SKM-1 treated with dmso at 0.1 percent for 144 hours (cell line): ENCODE data around the gene SLC17A4.
A peak's percentile ranks its signal among the peaks of the same experiment; 100 is the strongest.

ENCODE experiments used
- DNase-seq: peaks from one replicate; lab custom pipeline; 2025; ENCODE audit not compliant: unreplicated experiment; lab: John Stamatoyannopoulos, UW

Gene SLC17A4, protein sequence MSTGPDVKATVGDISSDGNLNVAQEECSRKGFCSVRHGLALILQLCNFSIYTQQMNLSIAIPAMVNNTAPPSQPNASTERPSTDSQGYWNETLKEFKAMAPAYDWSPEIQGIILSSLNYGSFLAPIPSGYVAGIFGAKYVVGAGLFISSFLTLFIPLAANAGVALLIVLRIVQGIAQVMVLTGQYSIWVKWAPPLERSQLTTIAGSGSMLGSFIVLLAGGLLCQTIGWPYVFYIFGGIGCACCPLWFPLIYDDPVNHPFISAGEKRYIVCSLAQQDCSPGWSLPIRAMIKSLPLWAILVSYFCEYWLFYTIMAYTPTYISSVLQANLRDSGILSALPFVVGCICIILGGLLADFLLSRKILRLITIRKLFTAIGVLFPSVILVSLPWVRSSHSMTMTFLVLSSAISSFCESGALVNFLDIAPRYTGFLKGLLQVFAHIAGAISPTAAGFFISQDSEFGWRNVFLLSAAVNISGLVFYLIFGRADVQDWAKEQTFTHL

DNA sequence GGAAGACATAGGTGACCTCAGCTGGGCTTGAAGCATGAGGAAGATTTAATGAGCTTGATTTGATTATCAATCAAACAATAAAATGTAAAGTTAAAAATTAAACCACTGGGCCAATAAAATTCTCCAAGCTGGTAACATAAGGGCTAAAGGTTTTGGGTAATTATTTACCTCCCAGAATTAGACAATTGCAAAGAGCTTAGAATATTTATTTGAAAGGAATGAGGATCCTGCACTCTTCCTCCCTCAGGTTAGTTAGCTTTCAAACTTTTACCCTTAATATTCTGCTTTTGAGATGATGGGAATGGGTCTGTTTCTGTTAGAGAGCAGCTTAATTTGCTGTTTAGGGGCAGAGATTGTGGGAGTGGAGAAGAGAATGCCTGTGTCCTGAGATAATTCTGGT is at the start of gene SLC17A4:
TSS of gene SLC17A4 (plus strand) at position 208 of the 400 bp plus-strand sequence. CDS start 7,221 bp downstream, outside the sequence.
- DNase-seq = no peak

DNA sequence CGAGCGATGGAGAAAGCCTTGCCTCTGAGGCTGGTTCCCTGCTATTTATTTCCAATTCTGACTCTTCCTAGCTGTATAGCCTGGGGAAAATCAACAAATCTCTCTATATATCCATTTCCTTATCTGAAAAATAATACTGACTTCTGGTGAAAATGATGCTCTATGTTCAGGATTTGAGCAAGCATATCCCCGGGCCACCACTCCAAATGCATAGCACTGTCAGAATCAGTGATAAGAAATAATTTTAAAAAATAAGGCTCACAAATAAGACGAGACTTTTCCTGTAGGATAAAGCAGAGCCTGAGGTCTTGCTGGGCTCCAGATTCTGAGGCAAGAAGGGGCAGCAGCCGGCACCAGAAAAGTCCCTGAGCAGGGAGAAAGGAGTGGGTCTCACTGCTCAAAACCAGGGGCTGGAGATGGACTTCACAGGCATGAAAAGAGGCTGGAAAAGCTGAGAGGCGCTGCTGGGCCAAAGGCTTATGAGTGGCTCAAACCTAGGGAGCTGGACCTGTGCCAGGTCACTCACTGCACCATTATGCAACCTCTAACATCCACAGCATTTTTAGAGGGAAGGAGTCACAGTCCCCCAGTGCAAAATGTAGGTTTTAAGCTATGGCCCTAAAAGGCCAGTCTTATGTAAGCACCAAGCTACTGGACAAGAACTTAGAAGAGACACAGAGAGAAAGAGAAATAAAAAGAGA is 48.1 kb upstream of the SLC17A4 start:
- DNase-seq = peak; percentile 23

DNA sequence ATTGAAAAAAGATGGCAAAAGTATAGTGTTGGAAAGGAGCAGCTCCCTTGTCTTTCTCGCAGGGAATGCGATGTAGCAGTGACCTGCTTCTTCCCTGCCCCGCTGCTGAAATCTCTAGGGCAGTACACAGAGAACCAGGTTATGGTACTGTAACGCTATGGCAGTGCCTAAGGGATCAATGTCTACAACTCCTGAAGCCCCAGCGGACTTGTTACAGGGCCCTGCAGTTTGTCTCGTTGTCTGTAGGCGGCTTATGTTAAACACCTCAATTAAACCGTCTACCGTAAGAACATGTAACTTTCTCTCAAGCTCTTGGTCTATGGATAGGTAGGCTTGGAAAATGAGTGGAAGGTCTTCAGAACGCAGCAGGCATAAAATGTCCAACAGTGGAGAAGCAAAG is 44.8 kb upstream of the SLC17A4 start:
- DNase-seq = no peak

DNA sequence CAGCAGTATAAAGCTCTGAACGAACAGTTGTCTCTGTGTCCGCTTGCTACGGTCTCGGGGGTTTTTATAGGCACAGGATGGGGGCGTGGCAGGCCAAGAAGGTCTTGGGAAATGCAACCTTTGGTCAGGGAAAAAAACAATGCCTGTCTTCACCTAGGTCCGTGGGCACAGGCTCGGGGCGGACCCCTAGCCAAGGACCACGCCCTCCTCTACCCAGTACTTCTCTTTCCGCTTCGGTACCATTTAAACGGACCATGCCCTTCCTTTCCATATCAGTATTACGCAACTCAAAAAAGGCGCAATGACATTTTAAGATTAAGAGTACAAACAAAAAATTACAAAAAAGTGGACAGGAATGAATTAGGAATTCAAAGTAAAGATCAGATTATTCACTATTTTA is 44.3 kb upstream of the SLC17A4 start:
- DNase-seq = no peak

DNA sequence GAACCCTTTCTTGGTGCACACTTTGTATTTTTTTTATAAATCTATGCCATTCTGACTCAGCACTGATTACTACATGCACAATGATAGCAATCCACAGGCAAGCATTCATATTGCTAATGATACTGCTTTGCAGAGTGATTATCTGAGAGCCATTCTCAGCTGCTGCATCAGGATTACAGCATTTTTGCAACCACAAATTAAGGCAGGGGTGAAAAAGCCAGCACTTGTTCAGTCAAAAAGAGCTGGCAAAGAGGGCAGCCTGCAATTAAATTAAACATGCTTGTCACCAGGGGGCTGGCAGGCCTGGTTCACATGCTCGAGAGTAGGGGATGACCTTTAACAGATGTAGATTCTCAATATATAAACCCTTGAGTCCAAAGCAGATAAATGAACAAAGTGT is 40.7 kb upstream of the SLC17A4 start:
- DNase-seq = no peak

DNA sequence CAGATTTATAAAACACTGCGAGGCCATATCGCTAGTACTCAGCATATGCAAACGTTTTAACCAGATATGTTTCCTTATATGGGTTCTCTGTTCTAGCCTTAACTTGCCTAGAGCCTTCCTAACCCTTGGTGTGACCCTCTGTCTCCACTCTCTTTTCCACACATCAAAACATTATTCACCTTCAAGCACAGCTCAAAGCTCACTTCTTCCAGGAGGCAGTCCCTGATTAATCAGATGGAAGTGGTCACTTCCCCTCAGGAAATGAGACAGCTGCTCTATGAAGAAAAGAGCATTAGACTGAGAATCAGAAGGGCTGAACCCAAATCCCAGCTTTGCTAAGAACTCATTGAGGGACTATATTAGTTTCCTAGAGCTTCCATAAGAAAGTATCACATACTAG is 39.8 kb upstream of the SLC17A4 start:
- no peak for DNase-seq

DNA sequence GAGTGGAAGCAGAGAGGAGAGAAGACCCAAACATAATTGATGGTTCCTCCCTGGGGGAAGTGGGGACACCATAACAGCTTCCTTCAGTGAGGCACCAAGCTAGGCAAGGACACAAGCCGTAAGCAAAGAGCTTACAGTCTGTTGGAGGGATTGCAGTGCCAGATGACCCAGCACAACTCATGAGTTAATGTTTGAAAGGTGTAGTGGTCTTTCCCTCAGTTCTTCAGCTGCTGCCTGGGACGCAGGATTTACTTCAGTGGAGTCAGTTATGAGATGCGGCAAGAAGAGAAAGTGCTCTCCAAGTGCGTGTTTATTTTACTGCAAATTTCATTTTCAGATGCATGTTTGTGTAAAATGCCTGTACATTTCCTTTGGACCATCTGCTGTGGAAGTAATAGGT is 38.7 kb upstream of the SLC17A4 start:
- no peak for DNase-seq

DNA sequence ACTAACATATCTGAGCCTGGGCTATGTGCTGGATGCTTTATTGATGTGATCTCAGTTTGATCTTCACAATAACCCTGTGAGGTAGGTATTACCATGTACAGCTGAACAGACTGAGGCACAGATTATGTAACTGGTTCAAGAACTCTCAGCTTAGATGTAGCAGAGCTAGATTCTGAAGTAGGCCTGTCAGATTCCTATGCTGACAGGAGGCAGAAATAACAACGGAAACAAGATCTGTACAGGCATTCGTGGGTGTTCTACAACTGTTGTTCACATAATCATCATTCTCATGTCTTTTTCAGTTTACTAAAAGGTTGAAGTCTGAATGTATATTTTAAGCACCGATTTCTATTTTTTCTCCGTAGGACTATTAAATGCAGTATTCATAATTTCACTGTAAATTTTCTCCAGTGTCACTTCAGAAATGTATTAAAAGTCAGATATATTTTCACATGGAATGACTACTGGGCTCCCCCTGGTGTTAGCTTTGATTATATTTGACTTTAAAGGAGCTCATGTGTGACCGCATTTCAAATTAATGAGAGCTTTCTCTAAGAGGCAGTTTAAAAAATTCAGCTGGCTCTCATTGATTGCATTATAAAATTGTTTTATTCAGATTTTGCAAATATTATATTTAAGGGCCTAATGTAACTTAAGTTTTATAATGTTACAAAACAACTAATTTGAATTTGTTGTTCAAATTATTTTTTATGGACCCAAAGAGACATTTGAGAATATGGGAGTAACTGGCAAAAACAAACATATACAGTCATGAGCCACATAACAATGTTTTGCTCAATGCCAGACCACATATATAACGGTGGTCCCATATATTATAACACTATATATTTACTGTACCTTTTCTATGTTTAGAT is 36.4 kb upstream of the SLC17A4 start:
- peak; percentile 9 for DNase-seq

DNA sequence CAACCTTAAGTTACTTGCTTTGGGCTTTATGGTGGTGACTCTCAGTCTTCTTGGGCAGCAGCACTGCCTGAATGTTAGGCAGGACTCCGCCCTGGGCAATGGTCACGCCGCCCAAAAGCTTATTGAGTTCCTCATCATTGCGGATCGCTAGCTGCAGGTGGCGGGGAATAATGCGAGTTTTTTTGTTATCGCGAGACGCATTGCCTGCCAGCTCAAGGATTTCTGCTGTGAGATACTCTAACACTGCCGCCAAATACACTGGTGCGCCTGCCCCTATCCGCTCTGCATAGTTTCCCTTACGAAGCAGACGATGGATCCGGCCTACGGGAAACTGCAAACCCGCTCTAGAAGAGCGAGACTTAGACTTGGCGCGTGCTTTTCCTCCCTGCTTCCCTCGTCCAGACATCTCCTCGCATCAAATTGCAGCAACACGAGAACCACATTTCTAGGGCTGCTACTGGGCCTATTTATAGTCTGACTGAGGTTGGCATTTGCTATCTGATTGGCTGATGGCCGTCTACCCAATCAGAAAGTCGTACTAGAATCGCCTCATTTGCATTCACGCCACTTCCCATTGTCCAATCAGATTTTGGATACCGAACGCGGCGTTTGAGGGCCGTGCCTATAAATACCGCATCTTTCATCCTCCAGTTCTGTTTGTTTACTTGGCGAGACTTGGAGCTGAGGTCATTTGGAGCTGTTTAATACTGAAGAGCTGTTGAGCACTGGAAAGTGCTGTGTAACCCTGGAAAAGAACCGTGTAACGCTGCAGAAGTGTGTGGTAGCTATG is 28.2 kb upstream of the SLC17A4 start:
- DNase-seq = no peak

DNA sequence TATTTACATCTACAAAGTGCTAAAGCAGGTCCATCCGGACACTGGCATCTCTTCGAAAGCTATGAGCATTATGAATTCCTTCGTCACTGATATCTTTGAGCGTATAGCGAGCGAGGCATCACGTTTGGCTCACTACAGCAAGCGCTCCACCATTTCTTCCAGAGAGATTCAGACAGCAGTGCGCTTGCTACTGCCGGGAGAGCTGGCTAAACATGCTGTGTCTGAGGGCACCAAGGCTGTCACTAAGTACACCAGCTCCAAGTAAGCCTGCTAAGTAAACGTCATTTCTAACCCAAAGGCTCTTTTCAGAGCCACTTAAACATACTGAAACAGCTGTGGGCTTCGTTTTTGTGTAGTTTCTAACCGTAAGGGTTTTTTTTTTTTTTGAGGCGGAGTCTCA is 27.5 kb upstream of the SLC17A4 start:
- DNase-seq = no peak

DNA sequence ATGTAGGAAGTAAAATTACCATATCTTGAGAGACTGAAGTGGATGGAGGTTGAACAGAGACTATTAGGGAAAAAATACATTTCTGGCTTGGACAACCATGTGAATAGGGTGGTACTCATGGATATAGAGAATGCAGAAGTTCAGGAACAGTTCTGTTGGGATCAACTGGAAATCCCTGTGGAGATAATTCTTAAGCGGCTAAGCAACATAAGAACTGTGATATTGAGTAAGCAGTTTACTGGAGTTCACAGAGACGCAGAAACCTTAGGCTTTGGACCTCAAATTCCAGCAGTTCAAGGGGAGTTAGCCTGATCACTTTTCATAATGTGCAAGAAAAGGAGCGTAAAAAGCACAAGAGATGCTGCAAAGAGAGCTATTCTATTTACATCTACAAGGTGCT is 23.6 kb upstream of the SLC17A4 start:
- no peak for DNase-seq

DNA sequence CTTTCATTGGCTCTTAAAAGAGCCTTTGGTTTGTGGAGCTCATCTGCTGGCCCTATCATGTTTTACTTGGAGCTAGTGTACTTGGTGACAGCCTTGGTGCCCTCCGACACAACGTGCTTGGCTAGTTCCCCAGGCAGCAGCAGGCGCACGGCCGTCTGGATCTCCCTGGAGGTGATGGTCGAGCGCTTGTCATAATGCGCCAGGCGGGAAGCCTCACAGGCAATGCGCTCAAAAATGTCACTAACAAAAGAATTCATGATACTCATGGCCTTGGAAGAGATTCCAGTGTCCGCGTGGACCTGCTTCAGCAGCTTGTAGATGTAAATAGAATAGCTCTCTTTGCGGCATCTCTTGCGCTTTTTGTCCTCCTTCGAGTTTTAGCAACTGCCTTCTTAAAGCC is 22.8 kb upstream of the SLC17A4 start:
- DNase-seq = no peak

DNA sequence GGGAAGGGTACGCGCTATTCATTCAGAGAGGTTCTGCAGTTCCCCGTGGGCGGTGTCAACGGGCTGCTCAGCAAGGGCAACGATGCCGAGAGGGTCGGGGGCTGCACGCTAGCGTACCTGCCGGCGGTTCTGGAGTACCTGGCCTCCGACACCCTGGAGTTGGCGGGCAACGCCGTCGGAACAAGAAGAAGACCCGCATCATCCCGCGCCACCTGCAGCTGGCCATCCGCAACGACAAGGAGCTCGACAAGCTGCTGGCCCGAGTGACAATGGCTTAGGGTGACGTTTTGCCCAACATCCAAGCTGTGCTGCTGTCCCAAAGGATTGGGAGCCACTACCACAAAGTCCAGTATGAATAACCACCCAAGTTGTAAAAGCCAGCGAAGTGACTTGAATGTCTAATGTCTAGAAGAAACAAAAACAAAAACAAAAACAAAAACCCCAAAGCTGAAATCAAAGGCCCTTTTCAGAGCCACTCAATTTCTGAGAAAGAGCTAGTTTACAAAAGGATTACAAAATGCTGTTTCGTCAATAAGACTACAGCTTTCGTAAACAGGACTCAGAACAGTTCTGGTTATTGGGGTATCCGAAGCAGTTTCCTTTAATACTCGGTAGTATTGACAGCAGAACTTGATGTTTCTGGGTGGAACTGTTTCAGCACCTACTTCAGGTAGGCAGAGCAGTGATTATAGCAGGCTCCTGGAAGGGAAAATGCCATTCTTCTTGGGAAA is 21.9 kb upstream of the SLC17A4 start:
- no peak for DNase-seq

DNA sequence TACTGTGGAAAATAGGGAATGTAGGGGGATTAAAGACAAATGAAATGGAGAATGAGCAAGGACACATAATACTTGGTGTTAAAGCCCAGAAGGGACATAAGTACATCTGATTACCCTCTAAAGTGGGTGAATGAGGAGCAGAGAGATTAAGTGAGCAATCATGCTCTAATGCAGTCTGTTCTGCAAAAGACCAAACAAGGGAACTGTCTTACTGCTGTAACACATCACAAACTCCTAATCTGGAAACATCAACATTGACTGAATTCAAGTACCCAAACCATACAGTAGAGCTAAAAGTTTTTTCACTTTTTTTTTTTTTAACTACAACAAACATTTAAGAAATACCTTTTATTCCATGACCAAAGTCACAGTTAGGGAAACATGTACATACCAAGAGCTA is 19.3 kb upstream of the SLC17A4 start:
- DNase-seq = no peak

DNA sequence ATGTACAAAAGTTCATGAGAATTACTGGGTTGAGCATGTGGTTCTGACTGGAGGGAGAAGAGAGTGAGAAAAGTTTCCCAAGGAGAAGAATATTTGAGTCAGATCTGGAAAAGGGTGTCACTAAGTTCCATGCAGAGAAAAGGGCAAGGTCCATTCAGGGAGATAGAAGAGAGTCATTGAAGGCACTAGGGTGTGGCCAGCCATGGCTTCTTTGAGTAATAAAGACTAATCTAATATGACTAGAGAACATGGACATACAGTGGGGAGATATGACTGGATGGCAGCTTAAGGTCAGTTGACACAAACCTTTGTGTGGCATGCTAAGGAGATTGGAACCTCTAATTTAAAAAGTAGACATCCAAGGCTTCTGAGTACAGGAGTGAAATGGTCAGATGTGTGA is 10.7 kb upstream of the SLC17A4 start:
- no peak for DNase-seq

DNA sequence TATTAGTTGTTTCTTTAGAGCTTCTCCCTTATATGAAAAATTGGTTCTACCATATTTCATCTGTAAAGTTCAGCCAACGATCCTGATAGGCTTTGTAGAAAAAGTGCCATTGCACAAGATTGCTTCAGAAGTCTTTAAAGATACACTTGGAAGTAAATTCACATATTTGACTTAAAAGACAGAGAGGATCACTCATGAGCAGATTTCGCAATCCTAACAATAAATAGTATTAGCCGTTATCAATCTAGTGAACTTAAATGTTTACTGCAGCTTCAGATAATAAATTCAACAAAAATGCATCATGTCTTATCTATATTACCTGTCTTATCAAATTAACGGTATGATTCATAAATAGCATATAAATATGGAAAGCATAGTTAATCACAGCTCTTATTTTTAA is 8.7 kb upstream of the SLC17A4 start:
- DNase-seq = no peak

DNA sequence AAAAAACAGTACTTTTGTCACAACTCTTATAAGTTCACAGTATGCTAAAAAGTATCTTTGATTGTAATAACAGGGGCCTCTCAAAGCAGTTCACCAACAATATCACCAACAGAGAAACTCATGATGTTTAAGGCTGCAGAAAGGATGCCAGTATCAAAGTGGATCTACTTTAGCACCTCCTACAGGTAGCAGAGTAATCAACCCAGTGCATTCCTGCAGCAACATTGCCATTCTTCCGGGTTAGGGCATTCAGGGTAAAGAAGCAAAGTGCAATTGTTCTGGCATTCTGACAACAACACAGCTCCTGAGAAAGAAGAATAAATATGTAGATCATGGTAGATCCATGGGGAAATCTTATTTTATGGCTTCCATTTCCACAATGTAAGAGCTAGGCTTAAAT is 7.6 kb upstream of the SLC17A4 start:
- no peak for DNase-seq

DNA sequence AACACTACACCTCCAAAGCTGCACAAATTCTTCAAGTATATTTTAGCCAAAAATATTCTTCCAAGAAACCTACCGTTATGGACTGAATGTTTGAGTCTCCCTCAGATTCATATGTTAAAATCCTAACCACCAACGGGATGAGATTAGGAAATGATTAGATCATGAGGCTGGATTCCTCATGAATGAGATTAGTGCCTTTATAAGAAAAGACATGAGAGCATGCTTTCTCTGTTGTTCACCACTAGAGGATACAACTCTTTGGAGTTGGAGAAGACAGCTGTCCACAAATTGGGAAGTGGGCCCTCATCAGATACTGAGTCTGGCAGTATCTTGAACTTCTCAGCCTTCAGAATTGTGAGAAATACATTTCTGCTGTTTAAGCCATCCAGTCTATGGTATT is 7.1 kb upstream of the SLC17A4 start:
- no peak for DNase-seq

DNA sequence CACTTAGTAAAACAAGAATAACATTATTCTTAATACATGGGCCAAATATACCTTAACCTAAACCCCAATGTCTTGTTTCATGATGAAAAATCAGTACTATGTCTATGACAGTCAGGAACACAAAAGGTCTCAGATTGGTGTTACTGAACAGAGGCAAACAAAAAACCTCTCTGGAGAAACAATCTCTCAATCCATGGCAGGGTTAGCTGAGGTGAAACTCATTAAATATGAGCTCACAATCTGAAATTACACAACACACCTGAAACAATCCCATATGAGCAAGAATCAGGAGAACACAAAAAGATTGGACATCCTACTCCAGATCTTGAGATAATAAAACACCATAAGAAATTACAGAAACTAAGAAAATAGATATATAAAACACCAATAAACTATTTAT is 6.5 kb upstream of the SLC17A4 start:
- DNase-seq = no peak
